NT2/D1 (cell line): Measurements from ENCODE around the gene FRMD4B.

Experiments used
- SUZ12 ChIP-seq: IDR thresholded peaks from 2 replicates; pipeline ENCODE4 v1.6.1; 2011; ENCODE audit not compliant: insufficient read length, insufficient read depth; ENCODE audit errors: extremely low read depth
- ZNF274 ChIP-seq: IDR thresholded peaks from 2 replicates; pipeline ENCODE4 v1.6.1; 2011; ENCODE audit warnings: mild to moderate bottlenecking, low read depth, low read length

- TF ChIP-seq SUZ12 (no peak), ZNF274 (no peak)
Measured at GRCh38 chr3:69160525-69160924, 225.4 kb downstream of the FRMD4B start.
